22Rv1 (cell line): ENCODE results near the gene BNC2.

ENCODE experiments used
- H3K27ac ChIP-seq: fragments of 450-650 bp; 2 replicates; pipeline ENCODE4 v1.5.1; 2017
- CTCF ChIP-seq: fragments of 450-650 bp; IDR thresholded peaks from 2 replicates; pipeline ENCODE4 v1.5.1; 2017; ENCODE audit warnings: mild to moderate bottlenecking
- ZFX ChIP-seq: fragments of 450-650 bp; IDR thresholded peaks from 2 replicates; pipeline ENCODE4 v1.6.1; 2017; ENCODE audit warnings: antibody characterized with exemption, borderline replicate concordance

The BNC2 gene

GRCh38 chr9:16417749-16418148, 452.7 kb downstream of the BNC2 start:
- no peak overlapping the region for H3K27ac ChIP-seq
- TF ChIP-seq ZFX: no peak
- TF ChIP-seq CTCF: no peak

GRCh38 chr9:16417161-16417560, 453.3 kb downstream of the BNC2 start:
- no peak overlapping the region for H3K27ac ChIP-seq
- no peak for TF ChIP-seq CTCF
- no peak for TF ChIP-seq ZFX

GRCh38 chr9:16414451-16414850, 456.0 kb downstream of the BNC2 start:
- TF ChIP-seq ZFX: no peak
- TF ChIP-seq CTCF: no peak
- H3K27ac ChIP-seq: no peak overlapping the region

- no peak for TF ChIP-seq CTCF
- no peak for TF ChIP-seq ZFX
- H3K27ac ChIP-seq: no peak overlapping the region
These were observed 456.9 kb downstream of the BNC2 start for GRCh38 chr9:16413509-16414016.

- no peak overlapping the region for H3K27ac ChIP-seq
- TF ChIP-seq ZFX (no peak), CTCF (no peak)
These were observed 457.7 kb downstream of the BNC2 start for GRCh38 chr9:16412740-16413139.

GRCh38 chr9:16411311-16411710, 459.2 kb downstream of the BNC2 start:
- no peak overlapping the region for H3K27ac ChIP-seq
- TF ChIP-seq ZFX (no peak), CTCF (no peak)

- no peak for TF ChIP-seq CTCF
- TF ChIP-seq ZFX: no peak
- no peak overlapping the region for H3K27ac ChIP-seq
These were observed 459.7 kb downstream of the BNC2 start for GRCh38 chr9:16410601-16411280.
